ENCODE measurements around the gene AHCYL1. TPM values are rescaled to one million over a fixed set of nuclear protein-coding genes. Genes with fewer than 3 reads are reported as not detected.

AHCYL1 gene
- total and polyA plus RNA-seq, 2 donors (not counting 1 experiment from before 2014, with no cell fraction given): 24.3 to 51.4 TPM

- H3K79me2 ChIP-seq (ENCODE audit: control insufficient read depth, insufficient read depth, low read length): no peaks in the 10 kb centered on the region
- intact Hi-C loops (cut with micrococcal nuclease): no loop called here
- no peaks in the 10 kb centered on the region for H4K20me1 ChIP-seq (ENCODE audit: control insufficient read depth, insufficient read depth, low read length, poor library complexity, severe bottlenecking)
- WGBS (ENCODE audit: insufficient coverage): 86% methylated on average over 1 of the region's 1 CpG
- Mint-ChIP-seq H3K27ac (no peak overlapping the region), H3K9me3 (ENCODE audit: insufficient read depth) (no peaks in the 10 kb centered on the region), H3K4me3 (no peak overlapping the region), H3K4me1 (no peaks in the 10 kb centered on the region), H3K27me3 (peaks cover 11% of the 10 kb centered on the region)
- TF ChIP-seq CTCF (IDR thresholded peaks at IDR 0.05) (no peak), EZH2 (IDR thresholded peaks at IDR 0.05; ENCODE audit: borderline replicate concordance, insufficient read depth, low read depth, low read length, poor library complexity, severe bottlenecking) (no peak)
- DNase-seq (no peak), ATAC-seq (ENCODE audit: low read depth) (no peak)
- no peak overlapping the region for H2AFZ ChIP-seq (ENCODE audit: insufficient read depth, low read depth, low read length, poor library complexity, severe bottlenecking)
- H3K27me3 ChIP-seq (replicated peaks in 1 of 4; ENCODE audit: control extremely low read depth in 1 of 4, control insufficient read depth in 3 of 4, insufficient read depth in 4 of 4, low read length in 3 of 4): peaks cover 0 to 3% (median 0%) of the 10 kb centered on the region in 4 experiments
- ChIA-PET POLR2A (interaction anchor here (0.7 kb wide), 1 partner anchor 15 kb away, joined by 3 read pairs; no protein-coding TSS in a partner anchor), CTCF (interaction anchor here (1.0 kb wide), 1 partner anchor 314 kb away, joined by 3 read pairs; no protein-coding TSS in a partner anchor)
- no peaks in the 10 kb centered on the region for H3K4me1 ChIP-seq (ENCODE audit: control insufficient read depth in 2 of 2, insufficient read depth in 2 of 2, low read length in 2 of 2)
- H3K9me3 ChIP-seq (ENCODE audit: control extremely low read depth in 1 of 3, control insufficient read depth in 2 of 3, insufficient read depth in 1 of 3, low read length in 2 of 3): no peaks in the 10 kb centered on the region
- H3K4me2 ChIP-seq (replicated peaks; ENCODE audit: low read depth, low read length, poor library complexity, severe bottlenecking): no peak overlapping the region
- H3K9ac ChIP-seq (ENCODE audit: low read length): no peak overlapping the region
- no peaks in the 10 kb centered on the region for H3K36me3 ChIP-seq (replicated peaks in 1 of 2; ENCODE audit: control extremely low read depth in 1 of 2, control insufficient read depth in 1 of 2, extremely low read depth in 1 of 2, insufficient read depth in 2 of 2, low read length in 1 of 2)
- H3K4me3 ChIP-seq (ENCODE audit: control extremely low read depth in 1 of 5, extremely low read depth in 1 of 5, insufficient read depth in 1 of 5, low read depth in 2 of 5, low read length in 4 of 5): no peak overlapping the region
- H3K27ac ChIP-seq (ENCODE audit: low read length in 2 of 2): no peak overlapping the region
These were observed 30.5 kb upstream of the AHCYL1 start for GRCh38 chr1:109954041-109954512.

- Mint-ChIP-seq H3K27me3 (peaks cover 37% of the 10 kb centered on the region), H3K9me3 (ENCODE audit: insufficient read depth) (no peaks in the 10 kb centered on the region), H3K27ac (no peak overlapping the region), H3K4me1 (no peaks in the 10 kb centered on the region), H3K4me3 (no peak overlapping the region)
- Histone ChIP-seq H3K4me2 (replicated peaks; ENCODE audit: low read depth, low read length, poor library complexity, severe bottlenecking) (no peak overlapping the region), H3K9ac (ENCODE audit: low read length) (no peak overlapping the region), H3K9me3 (ENCODE audit: control extremely low read depth in 1 of 3, control insufficient read depth in 2 of 3, insufficient read depth in 1 of 3, low read length in 2 of 3) (no peaks in the 10 kb centered on the region), H3K27ac (ENCODE audit: low read length in 2 of 2) (no peak overlapping the region), H3K27me3 (replicated peaks in 1 of 4; ENCODE audit: control extremely low read depth in 1 of 4, control insufficient read depth in 3 of 4, insufficient read depth in 4 of 4, low read length in 3 of 4) (peaks cover 0 to 6% (median 2%) of the 10 kb centered on the region in 4 experiments), H3K36me3 (replicated peaks in 1 of 2; ENCODE audit: control extremely low read depth in 1 of 2, control insufficient read depth in 1 of 2, extremely low read depth in 1 of 2, insufficient read depth in 2 of 2, low read length in 1 of 2) (no peaks in the 10 kb centered on the region), H2AFZ (ENCODE audit: insufficient read depth, low read depth, low read length, poor library complexity, severe bottlenecking) (no peak overlapping the region), H3K4me3 (ENCODE audit: control extremely low read depth in 1 of 5, extremely low read depth in 1 of 5, insufficient read depth in 1 of 5, low read depth in 2 of 5, low read length in 4 of 5) (no peak overlapping the region), H3K79me2 (ENCODE audit: control insufficient read depth, insufficient read depth, low read length) (no peaks in the 10 kb centered on the region), H4K20me1 (ENCODE audit: control insufficient read depth, insufficient read depth, low read length, poor library complexity, severe bottlenecking) (no peaks in the 10 kb centered on the region), H3K4me1 (ENCODE audit: control insufficient read depth in 2 of 2, insufficient read depth in 2 of 2, low read length in 2 of 2) (no peaks in the 10 kb centered on the region)
- TF ChIP-seq CTCF (IDR thresholded peaks at IDR 0.05): no peak
- TF ChIP-seq EZH2 (IDR thresholded peaks at IDR 0.05; ENCODE audit: borderline replicate concordance, insufficient read depth, low read depth, low read length, poor library complexity, severe bottlenecking): no peak
- ChIA-PET POLR2A (interaction anchor here (0.8 kb wide), 1 partner anchor 10 kb away, joined by 3 read pairs; no protein-coding TSS in a partner anchor), CTCF (interaction anchor here (0.7 to 1.7 kb wide), 6 partner anchors 15 to 183 kb away, joined by 3 to 6 read pairs (median 3); partner anchors contain the start of gene AHCYL1)
- WGBS (ENCODE audit: insufficient coverage): no CpG with 5 or more reads among the region's 1 CpG
- intact Hi-C loops (cut with micrococcal nuclease): no loop called here
- DNase-seq: no peak
- ATAC-seq (ENCODE audit: low read depth): no peak
These were observed 25.0 kb upstream of the AHCYL1 start for GRCh38 chr1:109959632-109959973.

Measured in B cell (primary cell).